HEK293 (cell line): ENCODE measurements around the gene TTC6.

Source experiments
- CTCF ChIA-PET: fragments of 350-600 bp; formaldehyde crosslinking; extraction: SDS; loops from one replicate; lab custom pipeline; 2021; ENCODE audit warnings: antibody characterized with exemption; lab: Yijun Ruan, JAX
- POLR2A ChIA-PET: fragments of 300-600 bp; formaldehyde crosslinking; extraction: SDS; loops from one replicate; lab custom pipeline; 2020; ENCODE audit warnings: antibody characterized with exemption, inconsistent platforms; lab: Yijun Ruan, JAX
- H3K27ac ChIP-seq: fragments of 200-500 bp; sonication (Bioruptor generic); 2 replicates; pipeline ENCODE4 v1.5.1; 2014; ENCODE audit warnings: low read depth, low read length, control low read depth, inconsistent platforms; ENCODE audit errors: extremely low read depth
- H3K36me3 ChIP-seq, 2 experiments: fragments of 200-500 bp in 1 of 2; sonication (Bioruptor generic) in 1 of 2; 1 replicate in 1 of 2; 2 replicates in 1 of 2; pipeline ENCODE4 v1.5.1; 2014 to 2017; ENCODE audit warnings: inconsistent platforms in 2 of 2, low read length in 2 of 2; ENCODE audit not compliant: control insufficient read depth in 2 of 2, insufficient read depth in 1 of 2
- H3K4me1 ChIP-seq: fragments of 200-500 bp; sonication (Bioruptor generic); 2 replicates; pipeline ENCODE4 v1.5.1; 2014; ENCODE audit warnings: mild to moderate bottlenecking, low read length, inconsistent platforms; ENCODE audit not compliant: control insufficient read depth, insufficient read depth
- H3K4me3 ChIP-seq: 2 replicates; pipeline ENCODE4 v1.5.1; 2011; ENCODE audit warnings: low read depth, mild to moderate bottlenecking, control low read depth, low read length, moderate library complexity
- H3K9me3 ChIP-seq: fragments of 200-500 bp; sonication (Bioruptor generic); 2 replicates; pipeline ENCODE4 v1.5.1; 2014; ENCODE audit warnings: low read depth, low read length, inconsistent platforms; ENCODE audit not compliant: control insufficient read depth, insufficient read depth
- FEZF1 ChIP-seq: fragments of 450-650 bp; formaldehyde crosslinking; IDR thresholded peaks from 2 replicates; pipeline ENCODE4 v1.5.1; 2016; ENCODE audit warnings: missing biosample characterization, missing genetic modification characterization
- IKZF3 ChIP-seq: fragments of 450-650 bp; IDR thresholded peaks from 2 replicates; pipeline ENCODE4 v1.5.0; 2018; ENCODE audit warnings: missing biosample characterization, mild to moderate bottlenecking, missing genetic modification characterization, moderate library complexity
- OSR2 ChIP-seq: fragments of 450-650 bp; formaldehyde crosslinking; IDR thresholded peaks from 2 replicates; pipeline ENCODE4 v1.5.1; 2016; ENCODE audit warnings: missing biosample characterization, missing genetic modification characterization
- REPIN1 ChIP-seq: fragments of 450-650 bp; formaldehyde crosslinking; IDR thresholded peaks from 2 replicates; pipeline ENCODE4 v1.5.1; 2017; ENCODE audit warnings: missing biosample characterization, missing genetic modification characterization, low read depth
- SETDB1 ChIP-seq: IDR thresholded peaks from one replicate; pipeline ENCODE4 v1.6.1; 2017; ENCODE audit warnings: mild to moderate bottlenecking, low read length, moderate library complexity, mixed read lengths; ENCODE audit not compliant: insufficient read length
- YY1 ChIP-seq: fragments of 450-650 bp; formaldehyde crosslinking; IDR thresholded peaks from 2 replicates; pipeline ENCODE4 v1.5.1; 2018; ENCODE audit warnings: missing biosample characterization, missing genetic modification characterization
- YY2 ChIP-seq: fragments of 450-650 bp; formaldehyde crosslinking; IDR thresholded peaks from 2 replicates; pipeline ENCODE4 v1.5.1; 2016; ENCODE audit warnings: missing biosample characterization, missing genetic modification characterization
- ZBTB20 ChIP-seq: fragments of 450-650 bp; formaldehyde crosslinking; IDR thresholded peaks from 2 replicates; pipeline ENCODE4 v1.5.1; 2016; ENCODE audit warnings: missing biosample characterization, missing genetic modification characterization
- ZBTB21 ChIP-seq: fragments of 450-650 bp; formaldehyde crosslinking; IDR thresholded peaks from 2 replicates; pipeline ENCODE4 v1.5.1; 2017; ENCODE audit warnings: missing biosample characterization, missing genetic modification characterization
- ZBTB26 ChIP-seq: fragments of 450-650 bp; formaldehyde crosslinking; optimal IDR thresholded peaks from 2 replicates; pipeline ENCODE3; 2016; ENCODE audit warnings: missing biosample characterization, mild to moderate bottlenecking, missing genetic modification characterization
- ZFHX2 ChIP-seq: fragments of 450-650 bp; formaldehyde crosslinking; conservative IDR thresholded peaks from 2 replicates; pipeline ENCODE4 v1.5.1; 2016; ENCODE audit warnings: missing biosample characterization, missing genetic modification characterization
- ZFP41 ChIP-seq: fragments of 450-650 bp; formaldehyde crosslinking; IDR thresholded peaks from 2 replicates; pipeline ENCODE4 v1.5.1; 2016; ENCODE audit warnings: missing biosample characterization, missing genetic modification characterization, borderline replicate concordance
- ZNF132 ChIP-seq: fragments of 450-650 bp; formaldehyde crosslinking; IDR thresholded peaks from 2 replicates; pipeline ENCODE4 v1.5.1; 2017; ENCODE audit warnings: missing biosample characterization, missing genetic modification characterization, borderline replicate concordance
- ZNF184 ChIP-seq: fragments of 450-650 bp; IDR thresholded peaks from 2 replicates; pipeline ENCODE4 v1.5.1; 2018; ENCODE audit warnings: missing biosample characterization, mild to moderate bottlenecking, missing genetic modification characterization
- ZNF24 ChIP-seq: fragments of 450-650 bp; formaldehyde crosslinking; IDR thresholded peaks from 2 replicates; pipeline ENCODE4 v1.5.1; 2016; ENCODE audit warnings: missing biosample characterization, missing genetic modification characterization
- ZNF274 ChIP-seq, 2 experiments: fragments of 200-500 bp in 1 of 2; fragments of 450-650 bp in 1 of 2; sonication (Bioruptor generic) in 1 of 2; formaldehyde crosslinking in 1 of 2; IDR thresholded peaks; 2 replicates each; pipeline versions ENCODE4 v1.5.1 to v1.6.1; 2014 to 2016; ENCODE audit warnings: borderline replicate concordance in 1 of 2, inconsistent platforms in 1 of 2, low read length in 1 of 2, missing biosample characterization in 1 of 2, missing genetic modification characterization in 1 of 2
- ZNF292 ChIP-seq: fragments of 450-650 bp; formaldehyde crosslinking; IDR thresholded peaks from 2 replicates; pipeline ENCODE4 v1.5.1; 2016; ENCODE audit warnings: low read depth, missing biosample characterization, missing genetic modification characterization, borderline replicate concordance
- ZNF311 ChIP-seq: fragments of 450-650 bp; formaldehyde crosslinking; IDR thresholded peaks from 2 replicates; pipeline ENCODE4 v1.5.1; 2017; ENCODE audit warnings: missing biosample characterization, missing genetic modification characterization, borderline replicate concordance
- ZNF398 ChIP-seq: fragments of 450-650 bp; formaldehyde crosslinking; IDR thresholded peaks from 2 replicates; pipeline ENCODE4 v1.5.1; 2017; ENCODE audit warnings: missing biosample characterization, missing genetic modification characterization
- ZNF521 ChIP-seq: fragments of 450-650 bp; formaldehyde crosslinking; IDR thresholded peaks from 2 replicates; pipeline ENCODE4 v1.5.1; 2017; ENCODE audit warnings: missing biosample characterization, mild to moderate bottlenecking, missing genetic modification characterization
- ZNF558 ChIP-seq: fragments of 450-650 bp; formaldehyde crosslinking; IDR thresholded peaks from 2 replicates; pipeline ENCODE4 v1.5.1; 2016; ENCODE audit warnings: missing biosample characterization, missing genetic modification characterization
- ZNF658 ChIP-seq: fragments of 450-650 bp; formaldehyde crosslinking; IDR thresholded peaks from 2 replicates; pipeline ENCODE4; 2016; ENCODE audit warnings: missing biosample characterization, missing genetic modification characterization
- ZNF701 ChIP-seq: fragments of 450-650 bp; formaldehyde crosslinking; IDR thresholded peaks from 2 replicates; pipeline ENCODE4 v1.5.1; 2016; ENCODE audit warnings: missing biosample characterization, missing genetic modification characterization
- ZNF747 ChIP-seq: fragments of 450-650 bp; formaldehyde crosslinking; IDR thresholded peaks from 2 replicates; pipeline ENCODE4 v1.5.1; 2016; ENCODE audit warnings: missing biosample characterization, missing genetic modification characterization
- ZNF768 ChIP-seq: fragments of 450-650 bp; formaldehyde crosslinking; IDR thresholded peaks from 2 replicates; pipeline ENCODE4 v1.5.1; 2018; ENCODE audit warnings: missing biosample characterization, mild to moderate bottlenecking, missing genetic modification characterization
- ZNF777 ChIP-seq: fragments of 450-650 bp; formaldehyde crosslinking; IDR thresholded peaks from 2 replicates; pipeline ENCODE4 v1.5.1; 2017; ENCODE audit warnings: missing biosample characterization, missing genetic modification characterization, borderline replicate concordance
- ZXDB ChIP-seq: fragments of 450-650 bp; formaldehyde crosslinking; IDR thresholded peaks from 2 replicates; pipeline ENCODE4 v1.5.1; 2016; ENCODE audit warnings: missing biosample characterization, missing genetic modification characterization
- TF ChIP-seq, protein P1 (sequence below): fragments of 450-650 bp; formaldehyde crosslinking; conservative IDR thresholded peaks from 2 replicates; pipeline ENCODE4 v1.5.1; 2016; ENCODE audit warnings: low read depth, missing biosample characterization, missing genetic modification characterization
- TF ChIP-seq, protein P2 (sequence below): fragments of 450-650 bp; formaldehyde crosslinking; IDR thresholded peaks from 2 replicates; pipeline ENCODE4 v1.5.1; 2016; ENCODE audit warnings: missing biosample characterization, missing genetic modification characterization

TTC6 gene

DNA sequence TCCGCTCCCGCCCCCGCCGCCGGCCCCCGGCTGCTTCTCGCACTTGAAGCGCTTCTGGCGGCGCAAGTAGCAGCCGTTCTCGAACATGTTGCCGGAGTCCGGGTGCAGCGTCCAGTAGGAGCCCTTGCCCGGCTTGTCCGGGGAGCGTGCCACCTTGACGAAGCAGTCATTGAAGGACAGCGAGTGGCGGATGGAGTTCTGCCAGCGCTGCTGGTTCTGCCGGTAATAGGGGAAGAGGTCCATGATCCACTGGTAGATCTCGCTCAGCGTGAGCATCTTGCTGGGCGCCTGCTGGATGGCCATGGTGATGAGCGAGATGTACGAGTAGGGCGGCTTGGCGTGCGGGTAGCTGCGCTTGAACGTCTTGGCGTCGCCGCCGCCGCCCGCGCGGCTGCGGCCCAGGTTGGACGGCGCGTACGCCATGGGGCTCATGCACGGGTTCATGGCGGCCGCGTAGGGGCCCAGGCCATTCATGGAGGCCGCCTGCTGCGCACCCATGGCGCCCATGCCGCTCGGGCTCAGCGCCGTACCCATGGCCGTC is 3.4 kb upstream of the TTC6 start:
- H3K4me1 ChIP-seq: peaks cover 3% of the 10 kb centered on the region; the same call in 1 of the 2 replicates
- peak overlapping the region; percentile 75 for H3K4me3 ChIP-seq
- H3K9me3 ChIP-seq: no peaks in the 10 kb centered on the region
- peaks cover 0 to 15% of the 10 kb centered on the region in 2 experiments; a peak in 1 of 3 replicates for H3K36me3 ChIP-seq
- ChIA-PET CTCF (interaction anchor here (0.9 kb wide), 1 partner anchor 362 kb away, joined by 3 read pairs; no protein-coding TSS in a partner anchor), POLR2A (no interaction called here)
- peak overlapping the region; percentile 99 for H3K27ac ChIP-seq
- TF ChIP-seq ZXDB (tag by site-specific recombination) (no peak), ZNF558 (no peak), ZNF777 (tag by site-specific recombination) (no peak; the same call in 1 of the 2 replicates), ZNF184 (tag by site-specific recombination) (no peak), SETDB1 (no peak), ZBTB20 (tag by site-specific recombination) (no peak), ZNF521 (tag by site-specific recombination) (no peak), ZNF274 (IDR thresholded peaks at IDR 0.05; ENCODE audit: low read length) (no peak), ZNF274 (tag by site-specific recombination; IDR thresholded peaks at IDR 0.05; ENCODE audit: borderline replicate concordance) (no peak), ZNF398 (tag by site-specific recombination) (peak; percentile 46; the same call in 1 of the 2 replicates), FEZF1 (no peak), ZNF292 (no peak), ZNF311 (no peak), ZFP41 (no peak), ZNF747 (tag by site-specific recombination) (no peak), YY1 (tag by site-specific recombination) (peak; percentile 89; the same call in 1 of the 2 replicates), ZFHX2 (tag by site-specific recombination) (peak; percentile 70), ZBTB21 (no peak), ZNF132 (tag by site-specific recombination) (no peak), YY2 (peak; percentile 98), OSR2 (tag by site-specific recombination) (peak; percentile 43), ZNF24 (tag by site-specific recombination) (no peak), ZNF701 (tag by site-specific recombination) (no peak), ZNF768 (tag by site-specific recombination) (no peak), IKZF3 (no peak), REPIN1 (tag by site-specific recombination) (no peak), ZNF658 (tag by site-specific recombination) (no peak), ZBTB26 (tag by site-specific recombination) (peak; percentile 84)
- TF ChIP-seq, protein P1, sequence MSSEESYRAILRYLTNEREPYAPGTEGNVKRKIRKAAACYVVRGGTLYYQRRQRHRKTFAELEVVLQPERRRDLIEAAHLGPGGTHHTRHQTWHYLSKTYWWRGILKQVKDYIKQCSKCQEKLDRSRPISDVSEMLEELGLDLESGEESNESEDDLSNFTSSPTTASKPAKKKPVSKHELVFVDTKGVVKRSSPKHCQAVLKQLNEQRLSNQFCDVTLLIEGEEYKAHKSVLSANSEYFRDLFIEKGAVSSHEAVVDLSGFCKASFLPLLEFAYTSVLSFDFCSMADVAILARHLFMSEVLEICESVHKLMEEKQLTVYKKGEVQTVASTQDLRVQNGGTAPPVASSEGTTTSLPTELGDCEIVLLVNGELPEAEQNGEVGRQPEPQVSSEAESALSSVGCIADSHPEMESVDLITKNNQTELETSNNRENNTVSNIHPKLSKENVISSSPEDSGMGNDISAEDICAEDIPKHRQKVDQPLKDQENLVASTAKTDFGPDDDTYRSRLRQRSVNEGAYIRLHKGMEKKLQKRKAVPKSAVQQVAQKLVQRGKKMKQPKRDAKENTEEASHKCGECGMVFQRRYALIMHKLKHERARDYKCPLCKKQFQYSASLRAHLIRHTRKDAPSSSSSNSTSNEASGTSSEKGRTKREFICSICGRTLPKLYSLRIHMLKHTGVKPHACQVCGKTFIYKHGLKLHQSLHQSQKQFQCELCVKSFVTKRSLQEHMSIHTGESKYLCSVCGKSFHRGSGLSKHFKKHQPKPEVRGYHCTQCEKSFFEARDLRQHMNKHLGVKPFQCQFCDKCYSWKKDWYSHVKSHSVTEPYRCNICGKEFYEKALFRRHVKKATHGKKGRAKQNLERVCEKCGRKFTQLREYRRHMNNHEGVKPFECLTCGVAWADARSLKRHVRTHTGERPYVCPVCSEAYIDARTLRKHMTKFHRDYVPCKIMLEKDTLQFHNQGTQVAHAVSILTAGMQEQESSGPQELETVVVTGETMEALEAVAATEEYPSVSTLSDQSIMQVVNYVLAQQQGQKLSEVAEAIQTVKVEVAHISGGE (tag by site-specific recombination): no peak
- TF ChIP-seq, protein P2, sequence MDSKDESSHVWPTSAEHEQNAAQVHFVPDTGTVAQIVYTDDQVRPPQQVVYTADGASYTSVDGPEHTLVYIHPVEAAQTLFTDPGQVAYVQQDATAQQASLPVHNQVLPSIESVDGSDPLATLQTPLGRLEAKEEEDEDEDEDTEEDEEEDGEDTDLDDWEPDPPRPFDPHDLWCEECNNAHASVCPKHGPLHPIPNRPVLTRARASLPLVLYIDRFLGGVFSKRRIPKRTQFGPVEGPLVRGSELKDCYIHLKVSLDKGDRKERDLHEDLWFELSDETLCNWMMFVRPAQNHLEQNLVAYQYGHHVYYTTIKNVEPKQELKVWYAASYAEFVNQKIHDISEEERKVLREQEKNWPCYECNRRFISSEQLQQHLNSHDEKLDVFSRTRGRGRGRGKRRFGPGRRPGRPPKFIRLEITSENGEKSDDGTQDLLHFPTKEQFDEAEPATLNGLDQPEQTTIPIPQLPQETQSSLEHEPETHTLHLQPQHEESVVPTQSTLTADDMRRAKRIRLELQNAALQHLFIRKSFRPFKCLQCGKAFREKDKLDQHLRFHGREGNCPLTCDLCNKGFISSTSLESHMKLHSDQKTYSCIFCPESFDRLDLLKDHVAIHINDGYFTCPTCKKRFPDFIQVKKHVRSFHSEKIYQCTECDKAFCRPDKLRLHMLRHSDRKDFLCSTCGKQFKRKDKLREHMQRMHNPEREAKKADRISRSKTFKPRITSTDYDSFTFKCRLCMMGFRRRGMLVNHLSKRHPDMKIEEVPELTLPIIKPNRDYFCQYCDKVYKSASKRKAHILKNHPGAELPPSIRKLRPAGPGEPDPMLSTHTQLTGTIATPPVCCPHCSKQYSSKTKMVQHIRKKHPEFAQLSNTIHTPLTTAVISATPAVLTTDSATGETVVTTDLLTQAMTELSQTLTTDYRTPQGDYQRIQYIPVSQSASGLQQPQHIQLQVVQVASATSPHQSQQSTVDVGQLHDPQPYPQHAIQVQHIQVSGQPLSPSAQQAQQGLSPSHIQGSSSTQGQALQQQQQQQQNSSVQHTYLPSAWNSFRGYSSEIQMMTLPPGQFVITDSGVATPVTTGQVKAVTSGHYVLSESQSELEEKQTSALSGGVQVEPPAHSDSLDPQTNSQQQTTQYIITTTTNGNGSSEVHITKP (tag by site-specific recombination): no peak
